GM21360 (cell line): Measurements from ENCODE around the gene TBCD.

Experiments used
- ATAC-seq: cut with Tn5 transposase; IDR thresholded peaks from one replicate; pipeline ENCODE4 v1.9.1; 2021; ENCODE audit warnings: mild to moderate bottlenecking, moderate library complexity; ENCODE audit not compliant: unreplicated experiment

Gene TBCD

DNA sequence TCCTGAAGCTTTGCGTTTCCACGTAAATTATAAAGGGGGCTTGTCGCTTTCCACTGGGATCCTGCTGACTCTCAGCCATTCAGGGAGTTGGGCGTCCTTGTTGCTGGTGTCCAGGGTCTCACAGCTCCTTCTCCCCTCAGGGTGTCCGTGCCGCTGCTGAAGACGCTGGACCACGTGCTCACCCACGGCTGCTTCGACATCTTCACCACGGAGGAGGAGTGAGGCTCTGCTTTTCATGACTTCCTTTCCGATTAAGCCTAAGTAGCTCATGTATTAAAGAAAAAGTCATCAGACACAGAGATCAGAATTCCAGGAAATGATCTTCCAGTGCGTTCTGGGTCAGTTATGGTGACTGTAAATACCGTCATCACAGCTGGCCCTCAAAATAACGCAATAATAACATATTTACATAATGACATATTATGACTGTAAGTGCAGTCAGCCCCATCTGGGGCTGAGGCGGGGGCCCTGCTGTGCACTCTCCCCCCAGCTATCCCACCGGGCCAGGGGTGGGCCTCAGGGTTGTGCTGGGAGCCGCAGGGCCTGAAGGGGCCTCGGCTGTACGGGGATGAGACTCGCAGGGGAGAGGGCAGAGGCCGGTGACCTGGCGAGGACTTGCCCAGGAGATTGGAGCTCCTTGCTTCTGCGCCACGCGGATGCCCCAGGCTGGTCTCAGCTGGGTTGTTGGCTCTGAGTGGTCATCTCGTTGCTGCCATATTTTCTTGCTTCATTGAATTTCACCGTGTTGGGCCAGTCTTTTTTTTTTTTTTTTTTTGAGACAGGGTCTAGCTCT is 180.8 kb downstream of the TBCD start:
- ATAC-seq: no peak

DNA sequence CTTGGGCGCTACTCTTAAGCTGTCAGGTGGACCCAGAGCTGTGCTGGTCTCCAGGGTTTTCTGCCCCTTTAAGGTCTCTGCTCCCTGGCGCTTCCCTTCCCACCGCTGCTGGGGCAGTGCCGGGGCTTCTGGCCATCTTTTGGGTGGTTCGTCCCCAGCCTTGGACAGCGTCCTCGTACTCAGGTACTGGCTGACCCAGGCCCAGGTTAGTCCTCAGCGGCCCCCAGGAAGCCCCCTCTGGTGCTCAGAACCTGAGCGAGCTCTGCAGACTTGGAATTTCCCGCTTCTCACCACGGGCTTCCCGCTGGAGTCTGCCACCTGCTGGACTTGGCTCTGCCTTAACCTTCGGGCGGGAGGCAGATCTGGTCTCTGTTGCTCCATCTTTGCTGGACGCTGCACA is 182.0 kb downstream of the TBCD start:
- no peak for ATAC-seq

DNA sequence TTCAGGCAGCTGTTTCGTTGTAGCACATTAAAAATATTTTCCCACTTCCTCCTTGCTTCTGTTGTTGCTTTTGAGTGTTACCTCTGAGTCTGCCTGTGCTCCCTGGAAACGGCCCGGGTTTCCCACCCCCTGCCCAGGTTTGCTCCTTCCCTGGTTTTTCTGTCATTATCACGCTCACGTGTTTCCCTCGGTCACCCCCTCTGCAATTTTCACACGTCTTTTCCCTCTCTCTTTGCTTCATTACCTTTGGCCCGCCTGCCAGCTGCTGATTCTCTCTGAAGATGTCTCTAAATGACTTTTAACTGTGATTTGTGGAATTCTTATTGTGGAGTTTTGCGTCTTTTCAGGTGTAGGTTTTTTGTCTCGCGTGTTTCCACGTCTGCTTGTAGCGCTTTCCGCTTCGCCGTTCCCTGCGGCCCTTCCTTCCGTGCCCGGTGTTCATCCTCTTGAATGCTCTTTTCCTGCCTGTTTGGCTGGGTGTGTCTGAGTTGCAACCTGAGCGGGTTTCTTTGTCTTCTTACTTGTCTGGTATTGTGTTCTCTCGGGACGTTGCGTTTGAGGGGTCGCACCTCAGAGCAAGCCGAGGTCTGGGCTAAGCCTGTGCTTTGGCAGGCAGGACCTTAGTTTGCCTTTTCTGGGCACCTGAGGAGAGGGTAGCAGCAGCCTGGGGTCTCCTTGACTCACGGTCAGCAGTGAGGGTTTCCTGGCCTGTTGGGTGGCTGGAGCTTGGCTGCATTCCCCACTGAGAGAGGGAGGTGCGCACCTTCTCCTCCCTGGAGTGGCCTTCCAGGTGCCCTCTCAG is 184.3 kb downstream of the TBCD start:
- ATAC-seq: no peak

DNA sequence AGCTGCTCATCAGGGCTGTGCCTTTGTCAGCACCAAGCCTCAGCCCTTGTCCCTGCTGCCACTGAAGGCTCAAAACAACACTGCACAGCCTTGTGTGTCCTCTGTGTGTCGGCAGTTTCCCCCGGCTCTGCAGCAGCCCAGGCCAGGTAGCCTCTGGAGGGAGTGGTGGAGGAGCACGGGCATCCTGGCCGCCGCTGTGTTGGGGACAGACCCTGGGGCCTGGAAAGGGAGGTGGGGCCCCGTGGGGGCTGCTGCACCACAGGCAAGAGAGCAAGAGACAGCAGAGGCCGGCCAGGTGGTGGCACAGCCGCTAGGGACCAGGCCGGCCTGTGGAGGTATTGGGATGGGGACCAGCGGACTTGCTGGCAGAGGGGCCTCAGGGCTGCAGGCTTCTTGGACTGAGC is 184.9 kb downstream of the TBCD start:
- ATAC-seq: no peak

DNA sequence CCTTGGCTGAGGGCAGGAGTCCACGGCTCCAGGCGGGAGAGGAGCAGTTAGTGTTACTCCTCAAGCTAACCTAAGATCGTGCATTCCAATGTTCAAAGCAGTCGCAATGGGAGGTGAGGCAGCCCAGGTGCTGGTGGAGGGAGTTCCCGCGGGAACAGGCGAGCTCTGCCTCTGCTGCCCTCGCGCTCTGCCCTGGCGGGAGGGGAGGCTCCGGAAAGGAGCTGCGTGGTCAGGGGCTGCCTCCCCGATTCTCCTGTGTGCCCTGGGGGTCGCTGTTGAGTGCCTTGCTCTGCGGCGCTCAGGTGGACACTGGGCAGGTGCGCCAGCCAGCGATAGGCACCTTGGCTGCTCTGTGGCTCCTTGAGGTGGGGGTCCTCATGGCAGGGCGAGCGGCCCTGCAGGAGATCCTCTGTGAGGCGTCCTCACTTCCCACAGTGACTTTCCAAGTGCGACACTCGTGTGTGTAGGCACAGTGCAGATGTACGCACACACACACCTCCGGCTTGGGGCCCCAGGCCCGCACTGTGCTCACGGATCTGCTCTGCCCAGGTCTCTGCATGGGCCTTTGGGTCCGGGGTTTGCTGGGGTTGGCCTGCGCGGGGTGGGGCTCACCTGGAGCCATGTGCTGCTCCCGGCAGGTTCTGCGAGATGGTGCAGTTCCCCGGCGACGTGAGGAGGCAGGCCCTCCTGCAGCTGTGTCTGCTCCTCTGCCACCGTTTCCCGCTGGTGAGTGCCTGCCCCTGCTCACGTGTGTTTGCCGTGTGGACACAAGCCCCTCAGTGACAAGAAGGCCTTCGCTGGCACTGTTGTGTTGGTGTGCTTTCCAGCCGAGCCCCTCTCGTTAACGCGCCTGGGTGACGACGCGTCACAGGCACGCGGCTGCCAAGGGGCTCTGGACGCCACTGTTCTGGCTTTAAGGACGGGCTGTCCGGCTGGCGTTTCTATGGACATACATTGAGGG is 185.8 kb downstream of the TBCD start:
- no peak for ATAC-seq

DNA sequence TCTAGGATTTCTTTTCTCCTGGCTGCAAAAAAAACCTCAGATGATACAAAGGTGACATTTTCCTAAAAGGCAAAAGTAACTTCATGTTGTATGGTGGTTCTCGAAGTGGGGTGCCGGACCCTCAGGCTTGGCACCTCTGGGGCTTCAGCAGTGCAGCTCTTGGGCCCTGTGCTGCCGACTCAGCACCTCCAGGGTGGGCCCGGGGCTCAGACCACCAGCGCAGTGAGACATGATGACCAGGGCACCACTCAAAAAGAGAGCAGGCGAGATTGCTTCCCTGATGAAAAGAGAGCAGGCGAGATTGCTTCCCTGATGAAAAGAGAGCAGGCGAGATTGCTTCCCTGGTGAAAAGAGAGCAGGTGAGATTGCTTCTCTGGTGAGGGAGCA is 186.6 kb downstream of the TBCD start:
- ATAC-seq: no peak

DNA sequence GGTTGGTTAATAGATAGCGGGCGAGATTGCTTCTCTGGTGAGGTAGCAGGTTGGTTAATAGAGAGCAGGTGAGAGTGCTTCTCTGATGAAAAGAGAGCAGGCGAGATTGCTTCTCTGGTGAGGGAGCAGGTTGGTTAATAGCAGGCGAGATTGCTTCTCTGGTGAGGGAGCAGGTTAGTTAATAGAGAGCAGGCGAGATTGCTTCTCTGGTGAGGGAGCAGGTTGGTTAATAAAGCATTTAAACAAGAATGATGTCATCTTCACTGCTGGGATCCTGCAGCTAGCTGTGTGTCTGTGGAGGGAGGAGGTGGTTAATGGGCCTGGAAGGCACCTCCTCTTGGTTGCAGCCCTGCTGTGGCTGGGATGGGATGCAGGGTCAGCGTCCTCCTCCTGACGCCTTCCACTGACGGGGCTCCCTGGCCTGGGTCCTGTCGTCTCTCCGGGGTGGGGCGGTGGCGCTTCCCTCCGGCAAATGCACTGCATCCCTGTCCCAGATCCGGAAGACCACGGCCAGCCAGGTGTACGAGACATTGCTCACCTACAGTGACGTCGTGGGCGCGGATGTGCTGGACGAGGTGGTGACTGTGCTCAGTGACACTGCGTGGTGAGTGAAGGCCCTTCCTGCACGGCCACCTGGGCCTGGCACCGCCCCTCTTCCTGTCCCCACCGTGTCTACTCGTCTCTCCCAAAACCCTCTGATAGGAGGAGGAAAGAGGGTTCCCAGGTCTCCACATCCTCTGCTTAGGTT is 187.2 kb downstream of the TBCD start:
- ATAC-seq: no peak

DNA sequence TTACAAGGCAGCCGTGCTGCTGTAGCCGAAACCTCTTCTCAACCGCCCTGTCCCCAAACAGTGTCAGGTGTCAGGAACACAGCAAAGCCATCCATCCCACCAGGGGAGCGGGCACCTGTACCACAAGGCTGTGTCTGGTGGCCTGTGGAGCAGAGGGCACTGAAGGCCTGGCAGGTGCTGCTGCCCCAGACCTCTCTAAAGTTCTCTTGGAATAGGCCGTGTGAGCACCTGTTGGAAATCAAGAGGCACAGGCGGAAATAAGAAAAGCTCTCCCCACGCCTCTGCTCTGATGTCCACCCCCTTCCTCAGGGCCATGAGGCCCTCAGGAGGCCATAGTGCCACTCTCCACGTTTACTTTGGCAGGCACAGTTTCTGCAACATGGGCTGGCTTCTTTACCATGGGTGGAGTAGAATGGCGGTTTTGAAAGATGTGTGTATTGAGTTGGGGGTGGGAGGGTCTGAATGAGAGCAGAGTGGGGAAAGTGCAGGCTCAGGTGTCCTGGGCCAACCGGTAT is 187.8 kb downstream of the TBCD start:
- no peak for ATAC-seq

DNA sequence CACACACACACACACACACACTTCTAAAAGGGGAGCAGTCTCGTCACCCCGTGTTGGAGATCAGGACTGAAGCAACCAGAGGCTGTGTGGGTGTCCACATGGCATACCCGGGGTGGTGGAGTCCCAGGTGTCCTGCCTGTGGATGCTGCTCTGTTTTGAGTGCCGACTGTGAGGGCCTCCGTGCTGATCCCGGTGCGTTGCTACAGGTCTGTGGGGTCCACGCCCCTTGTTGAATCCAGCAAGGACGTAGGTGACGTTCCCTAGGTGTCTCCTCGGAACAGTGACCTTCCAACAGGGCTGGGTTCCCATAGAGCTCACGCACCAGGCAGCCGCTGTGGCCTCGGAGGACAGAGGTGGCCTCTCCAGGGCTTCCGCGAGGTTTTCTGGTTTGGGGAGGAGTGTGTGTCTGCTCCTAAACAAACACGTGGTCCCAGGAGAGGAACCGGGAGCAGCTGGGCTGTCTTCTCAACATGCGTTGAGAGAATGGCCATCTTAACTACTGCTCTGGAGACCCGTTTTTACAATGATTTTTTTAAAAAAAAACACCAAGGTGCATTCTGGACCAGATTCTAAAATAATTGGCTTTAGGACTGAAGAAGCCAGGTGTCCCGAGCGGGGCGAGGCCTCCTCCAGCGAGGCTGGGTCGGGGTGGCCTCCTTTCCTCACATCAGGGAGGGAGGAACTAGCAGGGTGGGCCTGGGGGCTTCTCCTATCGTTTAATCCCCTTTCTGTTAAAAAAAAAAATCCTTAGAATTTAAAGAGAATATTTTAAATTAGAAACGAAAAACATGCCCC is 188.6 kb downstream of the TBCD start:
- no peak for ATAC-seq

DNA sequence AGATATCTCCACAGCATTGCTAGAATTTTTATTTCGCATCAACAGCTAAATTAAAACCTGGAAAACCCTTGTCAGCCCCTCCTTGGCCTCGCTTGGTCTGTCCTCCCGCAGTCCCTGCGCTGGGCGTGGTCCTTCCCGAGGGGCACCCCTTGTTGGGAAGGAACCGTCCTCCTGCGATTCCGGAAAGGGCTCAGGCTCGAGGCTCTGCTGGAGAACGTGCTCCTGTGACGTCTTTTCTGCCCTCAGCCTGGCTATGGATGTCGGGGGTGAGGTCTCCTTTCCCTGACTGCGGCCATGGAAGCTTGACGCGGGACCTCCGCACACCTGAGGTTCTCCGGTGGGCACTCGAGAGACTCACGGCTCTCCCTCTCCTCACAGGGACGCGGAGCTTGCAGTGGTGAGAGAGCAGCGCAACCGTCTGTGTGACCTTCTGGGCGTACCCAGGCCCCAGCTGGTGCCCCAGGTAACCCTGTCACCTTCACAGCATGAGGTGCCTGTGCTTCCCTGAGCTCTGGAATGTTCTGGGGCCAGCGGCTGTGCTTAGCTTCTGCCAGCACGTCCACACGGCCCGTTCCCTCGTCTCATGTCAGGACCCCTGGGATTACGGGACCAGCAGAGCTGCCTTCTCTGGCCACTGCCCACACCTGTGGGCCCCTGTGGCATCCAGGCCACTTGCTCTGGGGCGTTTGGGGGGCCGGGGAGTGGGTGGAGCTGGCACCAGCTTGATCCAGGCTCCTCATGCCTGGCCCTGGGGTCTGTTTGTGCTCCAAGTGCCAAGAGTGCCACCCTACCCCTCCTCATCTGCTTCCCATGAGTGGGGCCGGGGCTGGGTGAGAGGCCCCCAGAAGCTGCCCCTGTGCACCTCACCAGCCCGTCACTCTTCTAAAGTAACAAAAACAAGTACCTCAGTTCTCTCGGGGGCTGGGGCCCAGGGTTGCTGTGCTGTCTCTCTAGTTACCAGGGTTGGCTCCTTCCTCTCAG is 189.4 kb downstream of the TBCD start:
- ATAC-seq: no peak

DNA sequence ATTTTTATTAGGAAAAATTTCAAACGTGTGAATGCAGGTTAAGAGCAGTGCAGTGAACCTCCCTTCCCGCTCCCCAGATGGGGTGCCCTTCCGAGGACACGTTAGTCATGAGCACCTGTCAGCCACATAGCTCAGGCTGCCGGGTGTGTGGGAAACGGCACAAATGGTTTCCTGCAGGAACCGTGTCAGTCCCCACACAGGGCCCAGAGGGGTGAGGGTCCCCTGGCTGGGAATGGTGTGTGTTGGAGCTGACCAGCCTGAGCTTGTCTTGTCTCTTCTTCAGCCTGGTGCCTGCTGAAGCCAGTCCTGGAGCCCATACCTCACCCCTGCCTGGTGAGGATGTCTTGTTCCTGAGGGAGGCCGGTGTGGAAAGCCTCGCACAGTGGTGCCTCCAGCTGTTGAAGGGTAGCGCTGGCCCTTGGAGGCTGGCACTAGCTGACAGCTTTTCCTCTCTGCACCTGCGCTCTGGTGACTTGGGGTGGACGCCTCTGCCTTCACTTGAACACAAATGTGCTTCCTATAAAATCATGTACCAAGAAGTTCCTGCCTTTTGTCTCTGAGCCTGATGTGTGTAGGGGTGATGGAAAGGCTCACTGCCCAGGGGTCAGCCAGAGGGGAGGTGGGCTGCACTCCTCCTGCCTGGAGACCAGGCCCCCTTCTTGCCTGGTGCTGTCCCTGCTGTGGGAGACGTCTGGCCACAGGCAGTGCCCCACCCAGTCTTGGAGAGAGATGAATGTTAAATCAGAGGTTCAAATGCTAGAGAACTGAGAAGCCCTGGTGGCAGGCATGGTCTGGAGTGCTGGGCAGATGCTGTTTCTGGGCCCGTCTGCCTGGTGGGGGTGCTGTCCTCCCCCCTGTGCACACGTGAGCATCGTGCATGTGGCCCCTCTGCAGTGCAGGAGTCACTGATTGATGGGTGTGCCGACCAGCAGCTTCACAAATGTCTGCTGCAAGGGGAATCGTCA is 190.6 kb downstream of the TBCD start:
- no peak for ATAC-seq

DNA sequence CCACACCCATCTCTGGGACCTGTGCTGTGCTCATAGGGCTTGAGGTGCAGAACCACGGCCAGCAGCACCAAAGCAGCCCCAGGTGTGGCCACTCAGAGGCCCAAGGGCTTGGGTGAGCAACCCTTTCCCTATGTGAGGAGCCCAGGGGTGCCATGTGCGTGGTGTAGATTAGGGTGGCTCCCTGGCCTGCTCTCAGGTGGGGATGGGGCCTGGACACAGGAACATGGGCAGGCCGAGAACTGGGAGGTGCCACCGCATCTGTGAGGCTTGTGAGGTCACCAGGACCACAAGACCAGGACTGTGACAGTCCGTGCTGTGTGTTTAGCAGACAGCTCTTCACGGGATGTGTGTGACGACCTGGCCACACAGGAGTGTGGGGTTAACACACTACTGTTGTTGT is 191.5 kb downstream of the TBCD start:
- no peak for ATAC-seq

DNA sequence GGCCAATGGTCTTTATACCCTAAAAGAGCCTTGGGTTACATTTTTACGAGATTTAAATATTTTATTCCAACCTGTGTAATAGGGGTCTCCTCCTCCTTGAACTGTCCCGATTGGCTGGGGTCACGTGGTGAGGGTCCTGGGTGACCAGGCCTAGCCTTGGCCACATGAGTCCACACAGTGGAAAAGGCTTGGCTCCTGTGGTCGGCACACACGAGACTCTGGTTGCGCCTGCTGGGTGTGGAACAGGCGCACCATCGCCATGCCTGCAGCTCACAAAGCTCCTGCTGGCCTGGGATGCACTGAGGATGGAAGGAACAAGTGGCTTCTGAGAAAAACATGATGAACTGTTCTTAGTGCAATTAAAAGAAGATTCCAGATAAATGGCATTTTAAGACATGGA is 191.9 kb downstream of the TBCD start:
- no peak for ATAC-seq

DNA sequence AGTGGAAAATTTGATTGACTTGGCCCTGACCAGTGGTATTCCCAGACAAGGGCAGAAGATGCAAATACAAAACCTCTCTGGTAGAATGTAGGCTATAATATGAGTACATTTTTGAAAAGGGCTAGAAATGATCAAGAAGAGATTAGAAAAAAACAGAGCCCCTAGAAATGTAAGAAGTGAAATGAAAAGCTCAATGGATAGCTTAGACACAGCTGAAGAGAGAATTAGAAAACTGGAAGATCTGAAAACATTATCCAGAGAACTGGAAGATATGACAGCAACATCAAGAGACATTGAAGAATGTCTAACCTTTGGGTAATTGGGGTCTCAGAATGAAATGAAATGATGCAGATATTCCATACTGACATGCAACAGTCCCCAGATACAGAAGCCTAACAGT is 193.1 kb downstream of the TBCD start:
- ATAC-seq: no peak

DNA sequence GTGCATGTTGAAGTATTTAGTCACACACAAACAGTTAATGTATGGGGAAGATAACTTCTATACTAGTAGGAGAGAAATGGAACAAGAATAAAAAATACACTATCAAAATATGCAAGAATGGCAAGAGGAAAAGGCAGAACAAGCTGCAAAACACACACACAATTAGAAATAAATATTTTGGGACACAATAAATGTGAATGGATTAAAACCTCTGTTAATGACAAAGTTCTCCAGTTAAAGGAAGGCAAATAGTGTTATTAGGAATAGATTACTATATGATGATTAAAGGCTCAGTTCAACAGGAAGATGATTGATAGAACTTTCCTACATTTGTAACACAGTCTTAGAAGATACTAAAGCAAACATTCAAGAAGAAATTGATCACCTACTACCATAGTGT is 194.2 kb downstream of the TBCD start:
- ATAC-seq: no peak

DNA sequence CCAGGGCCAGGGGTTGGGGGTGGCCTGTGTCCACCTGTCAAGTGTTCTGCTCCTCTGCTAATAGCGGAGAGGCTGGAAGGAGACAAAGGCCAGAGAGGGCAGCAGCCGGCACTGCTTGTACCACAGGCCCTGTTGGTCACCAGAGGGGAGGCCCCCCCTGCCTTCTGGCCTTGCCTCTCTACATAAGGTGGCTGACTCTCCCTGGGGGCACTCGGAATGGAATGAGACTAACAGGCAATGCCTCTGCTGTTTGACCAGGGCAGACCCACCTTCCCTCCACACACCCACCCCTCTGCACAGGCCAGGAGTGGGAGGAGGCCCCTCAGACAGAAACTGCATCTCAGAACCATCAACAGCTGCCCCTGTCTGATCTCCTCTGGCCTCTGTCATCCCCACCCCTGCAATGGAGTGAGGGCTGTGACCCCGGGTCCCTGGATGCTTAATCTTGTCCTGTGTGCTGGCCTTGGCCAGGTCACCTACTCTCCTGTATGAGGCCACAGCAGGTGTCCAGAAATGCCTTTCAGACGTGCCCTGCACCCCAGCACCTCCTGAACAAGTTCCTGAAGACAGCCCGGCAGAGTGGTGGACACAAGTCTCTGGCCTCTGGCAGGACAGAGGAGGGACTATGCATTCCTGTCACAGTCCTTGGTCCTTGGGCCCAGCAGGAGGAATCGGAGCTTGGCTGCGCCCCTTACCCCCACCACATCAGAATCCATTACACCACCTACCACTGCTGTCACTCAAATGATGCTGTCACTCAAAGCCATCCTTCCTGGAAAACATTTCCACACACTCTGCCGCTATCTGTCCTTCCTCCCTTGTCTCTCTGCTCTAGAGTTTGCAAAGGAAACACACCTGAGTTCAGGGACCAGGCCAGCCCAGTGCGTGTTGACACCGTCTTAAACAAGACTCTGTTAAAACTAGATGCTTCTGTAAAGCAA is 195.5 kb downstream of the TBCD start:
- no peak for ATAC-seq
